Ovary (tissue), 9 donors: Measurements from ENCODE around the gene HSDL1. TPM values are rescaled to one million over a fixed set of nuclear protein-coding genes. Genes with fewer than 3 reads are reported as not detected.
A peak's percentile ranks its signal among the peaks of the same experiment; 100 is the strongest.

Experiments used
- DNase-seq, 5 donors: peaks; one replicate each; pipeline ENCODE4 v3.0.0-alpha.2; 2019 to 2020
- H3K27ac ChIP-seq, 2 donors: fragments of 200-600 bp; one replicate each; pipeline versions ENCODE4 v1.5.1 to v1.8.0; 2019 to 2022
- H3K27me3 ChIP-seq: fragments of 200-600 bp; one replicate; pipeline ENCODE4 v1.8.0; 2022
- H3K36me3 ChIP-seq: fragments of 200-600 bp; sonication (generic); one replicate; pipeline ENCODE4 v1.5.1; 2019
- H3K4me1 ChIP-seq: one replicate; pipeline ENCODE4 v1.8.1; 2013; ENCODE audit warnings: mild to moderate bottlenecking, moderate library complexity; ENCODE audit not compliant: insufficient read depth
- H3K4me3 ChIP-seq: fragments of 200-600 bp; sonication (generic); one replicate; pipeline ENCODE4 v1.5.1; 2017
- H3K9me3 ChIP-seq, 2 donors: fragments of 200-600 bp in 1 of 2; sonication (generic) in 1 of 2; one replicate each; pipeline versions ENCODE4 v1.5.1 to v1.8.1; 2013 to 2019; ENCODE audit warnings: mild to moderate bottlenecking in 1 of 2, moderate library complexity in 1 of 2
- CTCF ChIP-seq, 3 donors: fragments of 450-650 bp in 2 of 3; fragments of 200-600 bp in 1 of 3; IDR thresholded peaks; one replicate each; pipeline versions ENCODE4 v1.5.1 to v1.8.0; 2016 to 2022; ENCODE audit warnings: antibody characterized with exemption in 3 of 3, mild to moderate bottlenecking in 1 of 3
- EP300 ChIP-seq: sonication (generic); formaldehyde crosslinking; IDR thresholded peaks from one replicate; pipeline ENCODE4 v1.6.1; 2017; ENCODE audit warnings: antibody characterized with exemption
- POLR2A ChIP-seq: fragments of 450-650 bp; IDR thresholded peaks from one replicate; pipeline ENCODE4 v1.6.1; 2017; ENCODE audit warnings: antibody characterized with exemption, mild to moderate bottlenecking, moderate library complexity
- WGBS, 3 donors: extraction: QIAGEN DNeasy Blood & Tissue Kit in 1 of 3; methylation state at CpG; one replicate each; pipeline versions ENCODE4 v1.1.5 to v1.1.7; 2013 to 2017; 5-methylcytosine and 5-hydroxymethylcytosine counted together
- intact Hi-C, 4 donors: fragments of 100-400 bp; cut with DNase I; formaldehyde crosslinking; loops; one replicate each; pipeline versions ENCODE4 v1.11.0 to v1.15.1; 2022 to 2023
- polyA plus RNA-seq, 2 donors: library from polyadenylated mRNA; stranded (reverse); fragments of 200-250 nt in 1 of 2; fragments of 350-450 nt in 1 of 2; fragmentation: Illumina TruSeq in 1 of 2; extraction: RNeasy Lipid Tissue Mini Kit (QIAGEN cat#74804) in 1 of 2; gene quantifications; one replicate each; pipeline ENCODE4 v1.2.3, GENCODE V29; 2013 to 2014
- total RNA-seq, 7 donors: library from RNA; depleted of rRNA in 2 of 7; stranded (reverse); fragments of >200 nt in 2 of 7; fragmentation: NEBNext Ultra II Directional in 3 of 7; extraction: Animal tissue kit (Norgen Biotek cat#: 25700) in 3 of 7; gene quantifications; one replicate each; pipeline versions ENCODE4 v1.1.0 to v1.2.4, GENCODE V29; 2016 to 2023
- donor health status: DM: no; HTN: no; CAD: no; lungs with moderate emphysema.
- donor health status: DM: no; HTN: no; CAD: no.
- donor health status: Bipolar disorder and iron deficiency.
- donor health status: DM: yes; HTN: yes; CAD: no.
- donor health status: DM: no; HTN: no; CAD: no.
- donor health status: DM: yes; HTN: yes; CAD: no.

HSDL1 gene
- total and polyA plus RNA-seq, 9 donors = 17.5 to 34.1 (median 27.2) TPM

GRCh38 chr16:84177741-84178073 lies 32.7 kb upstream of the HSDL1 start:
- Histone ChIP-seq H3K4me1 (peaks cover 16% of the 10 kb centered on the region), H3K4me3 (no peak overlapping the region), H3K36me3 (no peaks in the 10 kb centered on the region), H3K27ac (peak overlapping the region; percentile 5 to 44), H3K27me3 (no peaks in the 10 kb centered on the region), H3K9me3 (no peaks in the 10 kb centered on the region)
- DNase-seq = no peak
- no peak for TF ChIP-seq CTCF (IDR thresholded peaks at IDR 0.05)
- TF ChIP-seq POLR2A = no peak
- TF ChIP-seq EP300 = no peak
- WGBS, 3 donors = 20 to 23% (median 20%) methylated on average over 9 of the region's 9 CpGs
- intact Hi-C loops = loop anchor here in 1 of 4 donors (5.0 to 10.0 kb wide), 3 partner anchors 45 to 213 kb away; partner anchors contain the start of gene NECAB2

GRCh38 chr16:84176192-84177053 lies 31.4 kb upstream of the HSDL1 start:
- Histone ChIP-seq H3K36me3 (no peaks in the 10 kb centered on the region), H3K27ac (peak overlapping the region; percentile 36 to 44), H3K9me3 (no peaks in the 10 kb centered on the region), H3K4me3 (no peak overlapping the region), H3K4me1 (peaks cover 16% of the 10 kb centered on the region), H3K27me3 (no peaks in the 10 kb centered on the region)
- 37 to 42% (median 40%) methylated on average over 17 to 18 of the region's 18 CpGs for WGBS, 3 donors
- intact Hi-C loops = loop anchor here in 1 of 4 donors (5.0 to 10.0 kb wide), 3 partner anchors 44 to 212 kb away; partner anchors contain the start of gene NECAB2
- peak in 2 of 5 donors; percentile 42 to 54 for DNase-seq
- no peak for TF ChIP-seq POLR2A
- no peak for TF ChIP-seq EP300
- TF ChIP-seq CTCF (IDR thresholded peaks at IDR 0.05) = no peak

- DNase-seq = peak in 3 of 5 donors; percentile 51 to 78 (median 61)
- peak overlapping the region in 1 of 2 donors; percentile 44 for H3K27ac ChIP-seq
- WGBS, 3 donors = 32 to 57% (median 50%) methylated on average over 10 of the region's 10 CpGs
- no peak overlapping the region for H3K4me3 ChIP-seq
- no peaks in the 10 kb centered on the region for H3K36me3 ChIP-seq
- no peaks in the 10 kb centered on the region for H3K27me3 ChIP-seq
- TF ChIP-seq CTCF (IDR thresholded peaks at IDR 0.05) (peak in 1 of 3 donors; percentile 68), POLR2A (peak; percentile 16), EP300 (no peak)
- H3K9me3 ChIP-seq = no peaks in the 10 kb centered on the region
- intact Hi-C loops = loop anchor here in 1 of 4 donors (5.0 to 10.0 kb wide), 3 partner anchors 43 to 211 kb away; partner anchors contain the start of gene NECAB2
- H3K4me1 ChIP-seq = peaks cover 16% of the 10 kb centered on the region
Measured at GRCh38 chr16:84175350-84176081, 30.5 kb upstream of the HSDL1 start.

GRCh38 chr16:84174396-84174795 lies 29.4 kb upstream of the HSDL1 start:
- Histone ChIP-seq H3K9me3 (no peaks in the 10 kb centered on the region), H3K27ac (no peak overlapping the region), H3K36me3 (no peaks in the 10 kb centered on the region), H3K4me3 (no peak overlapping the region), H3K4me1 (peaks cover 16% of the 10 kb centered on the region), H3K27me3 (no peaks in the 10 kb centered on the region)
- intact Hi-C loops = loop anchor here in 1 of 4 donors (10.0 kb wide), 2 partner anchors 90 to 210 kb away; partner anchors contain the start of gene NECAB2
- WGBS, 3 donors = 65 to 83% (median 71%) methylated on average over 11 of the region's 11 CpGs
- no peak for DNase-seq
- no peak for TF ChIP-seq CTCF (IDR thresholded peaks at IDR 0.05)
- TF ChIP-seq EP300 = no peak
- TF ChIP-seq POLR2A = no peak
